Common myeloid progenitor, CD34-positive (primary cell): ENCODE data around the gene SCTR.

Experiments used
- CTCF ChIA-PET: fragments of 350-600 bp; sonication (Branson Sonifier 250); formaldehyde crosslinking; loops from one replicate; lab custom pipeline; 2021; ENCODE audit warnings: antibody characterized with exemption; lab: Charles Lee
- POLR2A ChIA-PET: fragments of 350-600 bp; sonication (Branson Sonifier 250); formaldehyde crosslinking; loops from one replicate; lab custom pipeline; 2021; ENCODE audit warnings: antibody characterized with exemption; lab: Charles Lee
- DNase-seq, 3 donors: peaks; one replicate each; pipeline versions ENCODE4 v3.0.0 to v3.0.0-alpha.2; 2013
- H3K27ac ChIP-seq, 2 experiments: 1 replicate in 1 of 2; 2 replicates in 1 of 2; pipeline ENCODE4 v1.7.0; 2013; ENCODE audit warnings: inconsistent platforms in 2 of 2, low read length in 2 of 2, mild to moderate bottlenecking in 2 of 2, low read depth in 1 of 2, moderate library complexity in 1 of 2; ENCODE audit not compliant: severe bottlenecking in 2 of 2, insufficient read depth in 1 of 2, poor library complexity in 1 of 2
- H3K27me3 ChIP-seq, 5 experiments: replicated peaks in 2 of 5; 1 replicate in 3 of 5; 2 replicates in 2 of 5; pipeline versions ENCODE4 v1.6.1 to v1.7.0; 2013; ENCODE audit warnings: low read length in 4 of 5, mild to moderate bottlenecking in 2 of 5, moderate library complexity in 2 of 5, inconsistent platforms in 1 of 5; ENCODE audit not compliant: insufficient read depth in 5 of 5, control insufficient read depth in 4 of 5
- H3K36me3 ChIP-seq, 4 experiments: 1 replicate in 2 of 4; 2 replicates in 2 of 4; pipeline versions ENCODE4 v1.6.1 to v1.7.0; 2013; ENCODE audit warnings: low read length in 3 of 4, control low read depth in 1 of 4, mild to moderate bottlenecking in 1 of 4; ENCODE audit not compliant: control insufficient read depth in 4 of 4, insufficient read depth in 4 of 4
- H3K4me1 ChIP-seq, 4 experiments: 1 replicate in 3 of 4; 2 replicates in 1 of 4; pipeline versions ENCODE4 v1.6.1 to v1.7.1; 2013; ENCODE audit warnings: low read length in 3 of 4, mild to moderate bottlenecking in 3 of 4, control low read depth in 1 of 4, inconsistent platforms in 1 of 4, moderate library complexity in 1 of 4; ENCODE audit not compliant: control insufficient read depth in 4 of 4, insufficient read depth in 4 of 4; ENCODE audit errors: control extremely low read depth in 1 of 4
- H3K4me3 ChIP-seq, 7 experiments: 1 replicate in 4 of 7; 2 replicates in 3 of 7; pipeline versions ENCODE4 v1.5.1 to v1.7.0; 2013; ENCODE audit warnings: mild to moderate bottlenecking in 7 of 7, low read length in 6 of 7, moderate library complexity in 6 of 7, inconsistent platforms in 2 of 7, low read depth in 2 of 7, control low read depth in 1 of 7; ENCODE audit not compliant: insufficient read depth in 4 of 7, control insufficient read depth in 1 of 7; ENCODE audit errors: extremely low read depth in 1 of 7
- H3K9me3 ChIP-seq, 5 experiments: 1 replicate in 4 of 5; 2 replicates in 1 of 5; pipeline versions ENCODE4 v1.6.1 to v1.7.1; 2013; ENCODE audit warnings: low read length in 4 of 5, mild to moderate bottlenecking in 2 of 5, inconsistent platforms in 1 of 5, low read depth in 1 of 5, moderate library complexity in 1 of 5; ENCODE audit not compliant: control insufficient read depth in 4 of 5, insufficient read depth in 2 of 5; ENCODE audit errors: control extremely low read depth in 1 of 5
- WGBS: methylation state at CpG from one replicate; pipeline ENCODE4 v1.1.5; 2013; ENCODE audit not compliant: insufficient coverage; 5-methylcytosine and 5-hydroxymethylcytosine counted together

The SCTR gene

GRCh38 chr2:119431155-119431975, 92.9 kb downstream of the SCTR start, which contains the start of gene TMEM37:
Gene TMEM37 (plus strand): TSS chr2:119431854. CDS start chr2:119431904, 50 bp downstream.
- ChIA-PET CTCF (interaction anchor here (1.2 kb wide), 1 partner anchor 11 kb away, joined by 3 read pairs; no protein-coding TSS in a partner anchor), POLR2A (no interaction called here)
- H3K27ac ChIP-seq: no peak within 1 kb of the TSS
- peaks cover 0 to 34% (median 16%) of the 10 kb centered on the region in 5 experiments for H3K27me3 ChIP-seq
- no peaks in the 10 kb centered on the region for H3K36me3 ChIP-seq
- no peaks in the 10 kb centered on the region for H3K9me3 ChIP-seq
- H3K4me3 ChIP-seq: peak within 1 kb of the TSS in 6 of 7 experiments; percentile 23 to 65 (median 46)
- DNase-seq: peak; percentile 46 to 77 (median 73)
- WGBS: 11% methylated on average over 48 of the region's 72 CpGs
- peaks cover 0 to 16% (median 12%) of the 10 kb centered on the region in 4 experiments for H3K4me1 ChIP-seq

- ChIA-PET POLR2A (no interaction called here), CTCF (no interaction called here)
- no peaks in the 10 kb centered on the region for H3K9me3 ChIP-seq
- DNase-seq: no peak
- H3K27ac ChIP-seq: no peak overlapping the region
- peaks cover 0 to 40% (median 19%) of the 10 kb centered on the region in 5 experiments for H3K27me3 ChIP-seq
- WGBS: 92% methylated on average over 5 of the region's 5 CpGs
- H3K36me3 ChIP-seq: no peaks in the 10 kb centered on the region
- peaks cover 0 to 16% (median 12%) of the 10 kb centered on the region in 4 experiments for H3K4me1 ChIP-seq
- H3K4me3 ChIP-seq: no peak overlapping the region
Measured at GRCh38 chr2:119430023-119430498, 94.2 kb downstream of the SCTR start.

- Histone ChIP-seq H3K4me3 (no peak overlapping the region), H3K4me1 (peaks cover 0 to 16% (median 12%) of the 10 kb centered on the region in 4 experiments), H3K27me3 (peaks cover 0 to 41% (median 19%) of the 10 kb centered on the region in 5 experiments), H3K9me3 (no peaks in the 10 kb centered on the region), H3K36me3 (no peaks in the 10 kb centered on the region), H3K27ac (no peak overlapping the region)
- 86% methylated on average over 9 of the region's 10 CpGs for WGBS
- ChIA-PET CTCF (no interaction called here), POLR2A (no interaction called here)
- peak in 2 of 3 donors; percentile 17 to 19 for DNase-seq
Measured at GRCh38 chr2:119429225-119429981, 94.9 kb downstream of the SCTR start.

- POLR2A ChIA-PET: no interaction called here
- no peak overlapping the region for H3K27ac ChIP-seq
- peaks cover 0 to 16% (median 12%) of the 10 kb centered on the region in 4 experiments for H3K4me1 ChIP-seq
- H3K4me3 ChIP-seq: no peak overlapping the region
- 83% methylated on average over 5 of the region's 7 CpGs for WGBS
- CTCF ChIA-PET: no interaction called here
- H3K9me3 ChIP-seq: no peaks in the 10 kb centered on the region
- H3K27me3 ChIP-seq: peaks cover 0 to 41% (median 21%) of the 10 kb centered on the region in 5 experiments
- no peak for DNase-seq
- no peaks in the 10 kb centered on the region for H3K36me3 ChIP-seq
Measured at GRCh38 chr2:119428488-119429224, 95.6 kb downstream of the SCTR start.

- ChIA-PET CTCF (no interaction called here), POLR2A (no interaction called here)
- Histone ChIP-seq H3K9me3 (no peaks in the 10 kb centered on the region), H3K27me3 (peaks cover 0 to 33% (median 17%) of the 10 kb centered on the region in 5 experiments), H3K4me3 (no peak overlapping the region), H3K27ac (no peak overlapping the region), H3K36me3 (no peaks in the 10 kb centered on the region), H3K4me1 (peaks cover 0 to 14% (median 11%) of the 10 kb centered on the region in 4 experiments)
- 91% methylated on average over 3 of the region's 3 CpGs for WGBS
- no peak for DNase-seq
Measured at GRCh38 chr2:119427756-119428155, 96.5 kb downstream of the SCTR start.

- peaks cover 0 to 26% (median 8%) of the 10 kb centered on the region in 5 experiments for H3K27me3 ChIP-seq
Measured at GRCh38 chr2:119426801-119427395, 97.4 kb downstream of the SCTR start.

More at GRCh38 chr2:119426801-119427395, 97.4 kb downstream of the SCTR start:
- WGBS: 64% methylated on average over 4 of the region's 12 CpGs
- no peak for DNase-seq
- Histone ChIP-seq H3K4me1 (peaks cover 0 to 6% (median 4%) of the 10 kb centered on the region in 4 experiments), H3K27ac (no peak overlapping the region), H3K4me3 (no peak overlapping the region), H3K36me3 (no peaks in the 10 kb centered on the region), H3K9me3 (no peaks in the 10 kb centered on the region)
- POLR2A ChIA-PET: no interaction called here
- CTCF ChIA-PET: no interaction called here
